Activated naive CD4-positive, alpha-beta T cell treated with anti-CD3 and anti-CD28 coated beads, Interleukin-2, amount 50 U/mL, for 72 hours (primary cell): ENCODE data around the gene RBM19. TPM values are rescaled to one million over a fixed set of nuclear protein-coding genes. Genes with fewer than 3 reads are reported as not detected.

Source experiments
- ATAC-seq, 2 donors: fragments of 150-1000 bp; cut with Tn5 transposase; 2 replicates each; pipeline ENCODE4 v1.10.0; 2021; ENCODE audit warnings: mild to moderate bottlenecking in 2 of 2, moderate library complexity in 2 of 2
- DNase-seq, 2 donors: peaks; one replicate each; pipeline ENCODE4 v3.0.0; 2021 to 2022; ENCODE audit warnings: low spot score in 2 of 2
- H3K27ac Mint-ChIP-seq, 2 donors: one replicate each; pipeline ENCODE4 v1.8.0; 2022; ENCODE audit warnings: mild to moderate bottlenecking in 2 of 2, mixed read lengths in 2 of 2
- H3K36me3 Mint-ChIP-seq, 2 donors: one replicate each; pipeline ENCODE4 v1.8.0; 2022; ENCODE audit warnings: mixed read lengths in 2 of 2
- H3K9me3 Mint-ChIP-seq, 2 donors: one replicate each; pipeline ENCODE4 v1.8.0; 2022; ENCODE audit warnings: mixed read lengths in 2 of 2
- total RNA-seq, 2 donors: library from RNA; stranded (reverse); gene quantifications; one replicate each; pipeline ENCODE4 v1.2.3, GENCODE V29; 2022

RBM19 gene
- total RNA-seq, 2 donors from 2014 or later: 63.6 to 86.0 TPM

DNA sequence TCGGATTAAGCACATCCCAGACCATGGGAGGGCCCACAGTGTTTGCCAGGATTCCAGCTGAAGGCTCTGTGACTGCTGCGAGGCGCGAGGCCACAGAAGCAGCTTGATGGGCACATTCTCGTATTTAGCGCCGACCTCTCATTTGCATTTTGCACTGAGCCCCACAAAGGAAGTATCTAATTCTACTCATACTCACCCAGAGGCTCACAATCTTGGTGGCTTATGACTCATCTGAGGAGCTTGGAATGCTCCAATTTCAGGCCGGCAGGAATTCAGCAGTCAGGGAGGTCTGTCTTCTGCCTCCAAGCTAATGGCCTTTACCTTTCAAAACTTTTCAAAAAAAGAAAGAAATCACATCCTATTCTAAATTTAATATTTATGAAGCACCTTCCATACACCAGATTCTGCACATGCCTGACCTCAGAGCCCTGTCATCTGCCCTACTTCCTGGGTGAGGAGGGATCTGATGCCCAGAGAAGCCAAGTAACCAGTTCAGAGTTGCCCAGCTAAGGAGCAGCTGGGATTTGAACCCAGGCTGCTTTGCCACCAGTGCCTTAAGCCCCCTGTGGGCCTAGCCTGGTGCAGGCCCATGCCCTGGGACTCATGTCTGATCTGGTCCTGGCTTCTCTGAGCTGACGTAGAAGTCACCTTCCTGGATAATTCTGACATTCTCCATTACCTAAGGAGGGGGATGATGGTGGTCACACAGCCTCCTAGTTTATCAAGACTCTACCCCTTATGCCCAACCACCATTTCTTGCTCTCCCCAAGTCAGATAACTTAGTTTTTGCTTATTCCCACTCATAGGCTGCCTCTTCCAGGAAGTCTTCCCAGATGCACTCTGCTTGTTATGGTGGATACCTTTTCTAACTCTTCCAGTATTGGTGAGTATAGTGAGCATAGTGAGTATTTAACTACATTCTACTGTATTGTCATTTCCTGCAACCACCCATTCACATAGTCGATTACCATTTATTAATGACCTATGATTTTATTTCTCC is 198.9 kb downstream of the RBM19 start:
- no peak for ATAC-seq
- no peak overlapping the region for H3K27ac Mint-ChIP-seq
- no peak for DNase-seq
- H3K9me3 Mint-ChIP-seq: no peaks in the 10 kb centered on the region
- no peaks in the 10 kb centered on the region for H3K36me3 Mint-ChIP-seq
